ENCODE results near the gene LAGE3.

Gene LAGE3

GRCh38 chrX:154477891-154478477, 1.1 kb downstream of the LAGE3 start:
- Histone ChIP-seq H3K9me3 (ENCODE audit: control extremely low read depth in 1 of 5, control insufficient read depth in 4 of 5, insufficient read depth in 2 of 5, low read depth in 1 of 5, low read length in 4 of 5) (no peaks in the 10 kb centered on the region), H3K4me1 (ENCODE audit: control extremely low read depth in 1 of 4, control insufficient read depth in 4 of 4, insufficient read depth in 4 of 4, low read length in 3 of 4) (peaks cover 0 to 15% (median 9%) of the 10 kb centered on the region in 4 experiments), H3K27me3 (replicated peaks in 2 of 5; ENCODE audit: control insufficient read depth in 4 of 5, insufficient read depth in 5 of 5, low read length in 4 of 5) (no peaks in the 10 kb centered on the region), H3K36me3 (ENCODE audit: control insufficient read depth in 4 of 4, insufficient read depth in 4 of 4, low read length in 3 of 4) (no peaks in the 10 kb centered on the region), H3K4me3 (ENCODE audit: control insufficient read depth in 1 of 7, extremely low read depth in 1 of 7, insufficient read depth in 4 of 7, low read depth in 2 of 7, low read length in 6 of 7) (peak overlapping the region in 6 of 7 experiments; percentile 54 to 80 (median 65)), H3K27ac (ENCODE audit: insufficient read depth in 1 of 2, low read depth in 1 of 2, low read length in 2 of 2, poor library complexity in 1 of 2, severe bottlenecking in 2 of 2) (peak overlapping the region in 1 of 2 experiments; percentile 49)
- ChIA-PET CTCF (interaction anchor here (1.4 to 2.9 kb wide), 2 partner anchors 7 to 9 kb away, joined by 3 to 7 read pairs; partner anchors contain the start of gene UBL4A), POLR2A (interaction anchor here (1.0 kb wide), 1 partner anchor 12 kb away, joined by 8 read pairs; the partner anchor contains the start of gene SLC10A3)
- DNase-seq = no peak
- WGBS (ENCODE audit: insufficient coverage) = 75% methylated on average over 23 of the region's 24 CpGs

DNA sequence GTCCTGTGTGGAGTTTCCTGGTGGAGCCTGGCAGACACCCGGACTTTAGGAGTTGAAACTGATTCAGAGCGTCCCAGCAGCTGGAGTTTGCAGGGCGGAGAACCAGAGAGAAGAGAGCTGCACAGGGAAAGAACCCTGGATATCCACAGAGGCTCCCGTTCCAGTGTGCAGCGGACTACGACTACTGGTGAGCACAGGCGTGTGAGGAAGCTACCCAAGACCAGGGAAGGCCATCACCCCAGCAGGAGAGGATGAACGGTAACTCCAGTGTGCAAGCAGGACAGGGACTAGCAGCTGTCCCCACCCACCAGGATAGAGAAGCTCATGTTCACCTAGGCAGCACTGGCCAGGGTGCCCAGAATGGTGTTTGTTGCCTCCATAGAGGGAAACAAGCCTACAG, 2.3 kb downstream of the LAGE3 start:
- H3K9me3 ChIP-seq (ENCODE audit: control extremely low read depth in 1 of 5, control insufficient read depth in 4 of 5, insufficient read depth in 2 of 5, low read depth in 1 of 5, low read length in 4 of 5) = no peaks in the 10 kb centered on the region
- ChIA-PET POLR2A (no interaction called here), CTCF (interaction anchor here (0.8 to 2.9 kb wide), 3 partner anchors 9 to 104 kb away, joined by 3 to 7 read pairs (median 3); partner anchors contain the start of gene UBL4A)
- DNase-seq = no peak
- no peaks in the 10 kb centered on the region for H3K36me3 ChIP-seq (ENCODE audit: control insufficient read depth in 4 of 4, insufficient read depth in 4 of 4, low read length in 3 of 4)
- H3K27me3 ChIP-seq (replicated peaks in 2 of 5; ENCODE audit: control insufficient read depth in 4 of 5, insufficient read depth in 5 of 5, low read length in 4 of 5) = no peaks in the 10 kb centered on the region
- peaks cover 0 to 15% (median 9%) of the 10 kb centered on the region in 4 experiments for H3K4me1 ChIP-seq (ENCODE audit: control extremely low read depth in 1 of 4, control insufficient read depth in 4 of 4, insufficient read depth in 4 of 4, low read length in 3 of 4)
- no peak overlapping the region for H3K4me3 ChIP-seq (ENCODE audit: control insufficient read depth in 1 of 7, extremely low read depth in 1 of 7, insufficient read depth in 4 of 7, low read depth in 2 of 7, low read length in 6 of 7)
- WGBS (ENCODE audit: insufficient coverage) = 85% methylated on average over 8 of the region's 8 CpGs
- H3K27ac ChIP-seq (ENCODE audit: insufficient read depth in 1 of 2, low read depth in 1 of 2, low read length in 2 of 2, poor library complexity in 1 of 2, severe bottlenecking in 2 of 2) = no peak overlapping the region

DNA sequence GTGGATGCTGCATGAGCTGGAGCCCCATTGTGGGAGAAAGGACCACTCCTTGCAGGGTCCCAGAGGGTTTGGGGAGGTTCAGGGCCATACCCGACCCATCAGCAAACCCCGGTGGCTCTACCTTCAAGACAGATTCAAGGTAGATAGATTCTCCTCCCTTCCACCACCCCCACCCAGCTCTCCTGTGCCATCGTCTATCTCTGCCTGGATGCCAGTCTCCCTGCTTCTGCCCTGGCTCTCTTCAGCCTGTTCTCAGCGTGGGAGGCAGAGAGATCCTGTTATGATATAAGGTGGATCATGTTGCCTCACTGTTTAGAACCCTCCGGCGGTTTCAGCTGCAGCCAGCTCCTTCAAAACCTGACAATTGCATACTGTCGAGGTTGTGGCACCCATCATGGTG, 5.4 kb downstream of the LAGE3 start:
- H3K4me3 ChIP-seq (ENCODE audit: control insufficient read depth in 1 of 7, extremely low read depth in 1 of 7, insufficient read depth in 4 of 7, low read depth in 2 of 7, low read length in 6 of 7) = no peak overlapping the region
- POLR2A ChIA-PET = interaction anchor here (0.6 kb wide), 2 partner anchors 26 to 111 kb away, joined by 3 to 4 read pairs; no protein-coding TSS in a partner anchor
- H3K27me3 ChIP-seq (replicated peaks in 2 of 5; ENCODE audit: control insufficient read depth in 4 of 5, insufficient read depth in 5 of 5, low read length in 4 of 5) = no peaks in the 10 kb centered on the region
- 86% methylated on average over 2 of the region's 7 CpGs for WGBS (ENCODE audit: insufficient coverage)
- peaks cover 0 to 4% (median under 1%) of the 10 kb centered on the region in 4 experiments for H3K36me3 ChIP-seq (ENCODE audit: control insufficient read depth in 4 of 4, insufficient read depth in 4 of 4, low read length in 3 of 4)
- H3K9me3 ChIP-seq (ENCODE audit: control extremely low read depth in 1 of 5, control insufficient read depth in 4 of 5, insufficient read depth in 2 of 5, low read depth in 1 of 5, low read length in 4 of 5) = no peaks in the 10 kb centered on the region
- peaks cover 0 to 5% (median 0%) of the 10 kb centered on the region in 4 experiments for H3K4me1 ChIP-seq (ENCODE audit: control extremely low read depth in 1 of 4, control insufficient read depth in 4 of 4, insufficient read depth in 4 of 4, low read length in 3 of 4)
- CTCF ChIA-PET = interaction anchor here (1.1 to 1.7 kb wide), 2 partner anchors 12 to 53 kb away, joined by 4 to 5 read pairs; no protein-coding TSS in a partner anchor
- no peak for DNase-seq
- no peak overlapping the region for H3K27ac ChIP-seq (ENCODE audit: insufficient read depth in 1 of 2, low read depth in 1 of 2, low read length in 2 of 2, poor library complexity in 1 of 2, severe bottlenecking in 2 of 2)

GRCh38 chrX:154472685-154473632, 6.1 kb downstream of the LAGE3 start:
- peaks cover 0 to 4% (median under 1%) of the 10 kb centered on the region in 4 experiments for H3K36me3 ChIP-seq (ENCODE audit: control insufficient read depth in 4 of 4, insufficient read depth in 4 of 4, low read length in 3 of 4)
- ChIA-PET POLR2A (interaction anchor here (0.6 kb wide), 1 partner anchor 110 kb away, joined by 3 read pairs; no protein-coding TSS in a partner anchor), CTCF (interaction anchor here (1.1 to 1.7 kb wide), 3 partner anchors 11 to 61 kb away, joined by 3 to 5 read pairs (median 4); no protein-coding TSS in a partner anchor)
- peaks cover 0 to 2% (median 0%) of the 10 kb centered on the region in 4 experiments for H3K4me1 ChIP-seq (ENCODE audit: control extremely low read depth in 1 of 4, control insufficient read depth in 4 of 4, insufficient read depth in 4 of 4, low read length in 3 of 4)
- peaks cover 0 to 5% (median 0%) of the 10 kb centered on the region in 5 experiments for H3K9me3 ChIP-seq (ENCODE audit: control extremely low read depth in 1 of 5, control insufficient read depth in 4 of 5, insufficient read depth in 2 of 5, low read depth in 1 of 5, low read length in 4 of 5)
- H3K27me3 ChIP-seq (replicated peaks in 2 of 5; ENCODE audit: control insufficient read depth in 4 of 5, insufficient read depth in 5 of 5, low read length in 4 of 5) = no peaks in the 10 kb centered on the region
- H3K4me3 ChIP-seq (ENCODE audit: control insufficient read depth in 1 of 7, extremely low read depth in 1 of 7, insufficient read depth in 4 of 7, low read depth in 2 of 7, low read length in 6 of 7) = no peak overlapping the region
- no peak overlapping the region for H3K27ac ChIP-seq (ENCODE audit: insufficient read depth in 1 of 2, low read depth in 1 of 2, low read length in 2 of 2, poor library complexity in 1 of 2, severe bottlenecking in 2 of 2)
- WGBS (ENCODE audit: insufficient coverage) = 81% methylated on average over 14 of the region's 28 CpGs
- no peak for DNase-seq

GRCh38 chrX:154471839-154472684, 7.0 kb downstream of the LAGE3 start:
- DNase-seq = no peak
- no peak overlapping the region for H3K27ac ChIP-seq (ENCODE audit: insufficient read depth in 1 of 2, low read depth in 1 of 2, low read length in 2 of 2, poor library complexity in 1 of 2, severe bottlenecking in 2 of 2)
- WGBS (ENCODE audit: insufficient coverage) = 91% methylated on average over 17 of the region's 23 CpGs
- no peaks in the 10 kb centered on the region for H3K27me3 ChIP-seq (replicated peaks in 2 of 5; ENCODE audit: control insufficient read depth in 4 of 5, insufficient read depth in 5 of 5, low read length in 4 of 5)
- H3K4me1 ChIP-seq (ENCODE audit: control extremely low read depth in 1 of 4, control insufficient read depth in 4 of 4, insufficient read depth in 4 of 4, low read length in 3 of 4) = no peaks in the 10 kb centered on the region
- CTCF ChIA-PET = interaction anchor here (1.6 to 1.7 kb wide), 2 partner anchors 55 to 60 kb away, joined by 3 to 4 read pairs; no protein-coding TSS in a partner anchor
- no peak overlapping the region for H3K4me3 ChIP-seq (ENCODE audit: control insufficient read depth in 1 of 7, extremely low read depth in 1 of 7, insufficient read depth in 4 of 7, low read depth in 2 of 7, low read length in 6 of 7)
- H3K36me3 ChIP-seq (ENCODE audit: control insufficient read depth in 4 of 4, insufficient read depth in 4 of 4, low read length in 3 of 4) = peaks cover 0 to 4% (median 2%) of the 10 kb centered on the region in 4 experiments
- H3K9me3 ChIP-seq (ENCODE audit: control extremely low read depth in 1 of 5, control insufficient read depth in 4 of 5, insufficient read depth in 2 of 5, low read depth in 1 of 5, low read length in 4 of 5) = peaks cover 0 to 5% (median 0%) of the 10 kb centered on the region in 5 experiments
- POLR2A ChIA-PET = no interaction called here

- H3K36me3 ChIP-seq (ENCODE audit: control insufficient read depth in 4 of 4, insufficient read depth in 4 of 4, low read length in 3 of 4) = peaks cover 0 to 6% (median 4%) of the 10 kb centered on the region in 4 experiments
Measured at GRCh38 chrX:154470914-154471568, 8.0 kb downstream of the LAGE3 start.

More at GRCh38 chrX:154470914-154471568, 8.0 kb downstream of the LAGE3 start:
- Histone ChIP-seq H3K27ac (ENCODE audit: insufficient read depth in 1 of 2, low read depth in 1 of 2, low read length in 2 of 2, poor library complexity in 1 of 2, severe bottlenecking in 2 of 2) (no peak overlapping the region), H3K4me1 (ENCODE audit: control extremely low read depth in 1 of 4, control insufficient read depth in 4 of 4, insufficient read depth in 4 of 4, low read length in 3 of 4) (no peaks in the 10 kb centered on the region), H3K27me3 (replicated peaks in 2 of 5; ENCODE audit: control insufficient read depth in 4 of 5, insufficient read depth in 5 of 5, low read length in 4 of 5) (no peaks in the 10 kb centered on the region), H3K4me3 (ENCODE audit: control insufficient read depth in 1 of 7, extremely low read depth in 1 of 7, insufficient read depth in 4 of 7, low read depth in 2 of 7, low read length in 6 of 7) (no peak overlapping the region), H3K9me3 (ENCODE audit: control extremely low read depth in 1 of 5, control insufficient read depth in 4 of 5, insufficient read depth in 2 of 5, low read depth in 1 of 5, low read length in 4 of 5) (peaks cover 0 to 5% (median 0%) of the 10 kb centered on the region in 5 experiments)
- no peak for DNase-seq
- POLR2A ChIA-PET = no interaction called here
- CTCF ChIA-PET = no interaction called here
- 93% methylated on average over 20 of the region's 23 CpGs for WGBS (ENCODE audit: insufficient coverage)
